DMS153 (cell line): ENCODE measurements around the gene ACVR2A.
A peak's percentile ranks its signal among the peaks of the same experiment; 100 is the strongest.

Source experiments
- DNase-seq: peaks from one replicate; lab custom pipeline; 2025; lab: John Stamatoyannopoulos, UW

ACVR2A gene

DNA sequence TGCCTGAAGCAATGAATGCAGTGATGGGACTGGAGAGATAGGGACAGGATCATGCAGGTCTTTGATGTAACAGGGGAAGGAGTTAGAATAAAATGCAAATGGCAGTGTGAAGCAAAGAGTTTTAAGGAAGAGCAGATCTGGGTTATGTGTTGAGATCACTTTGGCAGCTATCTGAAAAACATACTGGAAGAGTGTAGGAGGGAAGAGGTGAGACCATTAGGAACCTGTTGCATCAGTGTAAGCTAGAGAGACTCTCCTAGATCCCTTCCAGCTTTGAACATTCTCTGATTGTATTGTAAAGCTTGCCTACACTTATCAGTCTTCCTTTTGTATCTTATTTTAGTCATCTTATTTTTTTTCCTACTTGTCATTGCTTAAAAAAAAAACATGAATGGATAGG is 10.5 kb downstream of the ACVR2A start:
- DNase-seq = no peak

- no peak for DNase-seq
Observed at GRCh38 chr2:147855977-147856376, 11.1 kb downstream of the ACVR2A start.

GRCh38 chr2:147860009-147860408 is 15.2 kb downstream of the ACVR2A start:
- DNase-seq = no peak

DNA sequence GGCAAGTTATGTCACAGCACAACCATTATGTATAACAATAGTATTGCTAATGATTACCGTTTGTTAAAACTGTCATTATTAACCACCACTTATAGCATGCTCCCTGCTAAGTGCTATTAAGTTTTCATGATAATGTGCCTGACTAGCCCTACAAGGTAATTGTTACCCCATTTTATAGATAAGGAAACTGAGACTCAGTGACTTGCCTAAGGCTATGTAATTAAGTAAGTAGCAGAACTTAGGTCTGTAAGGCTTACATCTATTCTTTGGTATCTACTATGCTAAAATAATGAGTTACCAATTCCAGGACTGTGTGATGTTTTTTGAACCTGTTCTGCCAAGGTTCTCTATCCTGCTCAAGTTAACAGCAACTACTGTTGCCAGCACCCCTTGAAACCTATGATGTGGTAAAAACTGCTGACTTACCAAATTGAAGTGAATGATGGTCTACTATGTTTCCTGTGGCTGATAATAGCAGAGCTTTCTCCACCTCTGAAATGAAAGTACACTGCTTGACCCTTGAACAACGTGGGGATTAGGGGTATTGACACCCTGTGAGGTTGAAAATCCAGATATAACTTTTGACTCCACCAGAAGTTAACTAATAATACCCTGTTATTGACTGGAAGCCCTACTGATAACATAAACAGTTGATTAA is 18.2 kb downstream of the ACVR2A start:
- DNase-seq = no peak

DNA sequence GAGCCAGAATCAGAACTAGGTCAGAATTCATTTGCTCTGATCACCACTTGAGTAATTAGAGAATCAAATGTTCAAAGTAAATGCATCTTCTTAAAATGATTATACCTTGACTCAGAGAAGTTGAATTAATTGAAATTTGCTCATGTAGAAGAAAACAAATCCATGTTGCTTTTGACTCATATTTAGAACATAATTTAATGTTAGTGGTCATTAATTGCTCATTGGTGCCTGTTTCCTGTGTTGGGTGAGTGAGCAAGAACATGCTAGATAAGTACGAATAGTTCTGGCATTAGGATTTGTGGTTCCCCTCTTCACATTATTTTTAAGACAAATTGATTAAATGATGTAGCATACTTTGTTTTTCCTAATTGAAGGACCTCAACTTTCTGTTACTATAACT is 19.0 kb downstream of the ACVR2A start:
- DNase-seq = no peak

- no peak for DNase-seq
Observed at GRCh38 chr2:147865560-147865959, 20.7 kb downstream of the ACVR2A start.

GRCh38 chr2:147867050-147867449 is 22.2 kb downstream of the ACVR2A start:
- DNase-seq = no peak

DNA sequence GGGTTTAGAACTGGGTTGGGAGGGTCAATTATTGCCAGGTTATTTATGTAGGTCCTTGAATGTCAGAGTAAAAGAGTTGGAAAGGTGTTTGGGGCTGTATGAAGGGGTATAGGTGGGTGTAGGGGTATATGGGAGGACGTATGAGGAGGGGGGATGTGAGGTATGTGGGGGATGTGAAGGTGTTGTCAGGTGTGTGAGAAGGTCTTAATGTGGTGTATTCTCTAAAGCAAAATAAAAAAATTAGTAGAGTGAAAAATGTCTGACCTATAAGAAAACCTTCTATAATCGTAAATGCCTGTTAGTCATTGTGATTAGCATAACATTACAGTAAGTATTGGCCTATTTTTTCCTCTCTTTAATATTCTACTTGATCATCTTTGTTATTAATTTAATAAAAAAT is 25.1 kb downstream of the ACVR2A start:
- DNase-seq = no peak

DNA sequence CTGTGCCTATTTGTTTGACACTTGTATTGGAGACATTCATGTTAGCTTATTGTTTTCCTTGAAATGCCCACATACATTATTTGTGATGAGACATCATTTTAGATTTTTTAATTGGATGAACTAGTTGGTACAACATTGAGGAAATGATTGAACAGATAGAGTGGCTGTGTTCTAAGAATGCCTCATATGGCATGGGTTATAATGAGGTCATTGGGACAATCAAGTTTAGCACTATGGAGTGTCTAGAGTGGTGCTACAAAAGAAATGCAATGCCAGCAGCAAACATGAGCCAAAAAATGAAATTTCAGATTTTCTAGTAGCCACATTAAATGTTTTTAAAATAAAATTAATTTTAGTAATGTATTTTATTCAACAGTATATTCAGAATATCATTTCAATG is 28.1 kb downstream of the ACVR2A start:
- no peak for DNase-seq

DNA sequence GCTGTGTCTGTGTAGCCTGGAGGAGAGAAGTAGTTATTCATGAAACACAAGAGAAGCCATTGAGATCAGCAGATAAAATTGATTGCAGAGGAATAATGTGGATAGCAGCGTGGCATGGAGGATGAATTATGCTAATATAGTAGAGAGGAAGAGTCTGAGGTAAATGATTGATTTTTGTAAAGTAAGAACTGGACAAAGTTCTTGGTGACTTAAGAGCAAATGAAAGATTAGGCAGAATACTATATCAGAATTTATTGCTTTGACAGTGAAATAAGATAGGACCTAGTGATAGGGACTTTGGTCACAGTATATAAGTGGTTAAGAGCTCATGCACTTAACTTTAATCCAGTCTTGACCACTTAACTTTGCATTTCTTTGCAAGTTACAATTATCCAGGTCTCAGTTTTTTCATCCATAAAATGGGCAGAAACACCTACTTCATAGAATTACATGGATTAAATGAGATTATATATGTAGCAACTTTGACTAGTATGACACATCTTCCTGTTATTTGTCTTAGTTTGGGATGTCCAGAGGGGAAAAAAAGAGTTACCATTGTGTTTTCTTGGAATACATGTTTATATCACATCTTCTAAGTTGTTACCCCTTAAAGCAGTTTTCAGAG is 29.1 kb downstream of the ACVR2A start:
- no peak for DNase-seq

GRCh38 chr2:147879846-147880245 is 35.0 kb downstream of the ACVR2A start:
- no peak for DNase-seq

DNA sequence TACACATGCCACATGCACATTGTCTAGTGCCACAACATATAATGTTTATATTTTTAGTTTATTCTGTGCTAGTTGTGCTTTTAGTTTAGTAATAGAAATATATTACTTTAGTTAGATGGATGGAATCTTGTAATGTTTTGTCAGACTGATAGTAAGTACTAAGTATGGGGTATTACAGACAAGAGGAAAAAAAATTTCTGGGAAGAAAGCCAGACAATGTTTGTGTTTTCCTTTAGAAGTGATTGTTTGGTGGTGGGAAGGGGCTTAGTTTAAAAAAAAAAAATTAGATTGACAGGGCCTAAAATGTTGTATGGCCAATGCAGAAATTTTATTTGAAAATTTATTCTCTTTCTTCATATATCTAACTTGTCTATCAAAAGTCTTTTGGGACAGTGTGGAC is 37.8 kb downstream of the ACVR2A start:
- no peak for DNase-seq

DNA sequence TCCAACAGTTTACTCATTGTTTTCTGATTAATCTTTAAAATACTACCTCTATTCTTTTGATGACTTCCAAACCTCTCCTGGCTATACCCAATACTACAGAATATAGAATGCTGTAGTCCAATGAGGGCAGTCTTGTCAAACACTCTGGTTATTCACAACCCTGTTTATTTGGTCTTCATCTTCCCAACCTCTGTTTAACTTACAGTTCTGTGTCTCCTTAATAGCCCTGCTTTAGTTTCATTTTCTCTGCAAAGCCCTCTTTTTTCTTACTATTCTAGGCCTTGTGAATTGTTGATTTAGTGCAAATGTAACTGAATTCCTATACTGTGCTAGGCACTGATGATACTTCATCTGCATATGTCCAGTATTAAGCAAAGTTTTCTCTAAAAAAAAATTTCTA is 40.0 kb downstream of the ACVR2A start:
- no peak for DNase-seq

DNA sequence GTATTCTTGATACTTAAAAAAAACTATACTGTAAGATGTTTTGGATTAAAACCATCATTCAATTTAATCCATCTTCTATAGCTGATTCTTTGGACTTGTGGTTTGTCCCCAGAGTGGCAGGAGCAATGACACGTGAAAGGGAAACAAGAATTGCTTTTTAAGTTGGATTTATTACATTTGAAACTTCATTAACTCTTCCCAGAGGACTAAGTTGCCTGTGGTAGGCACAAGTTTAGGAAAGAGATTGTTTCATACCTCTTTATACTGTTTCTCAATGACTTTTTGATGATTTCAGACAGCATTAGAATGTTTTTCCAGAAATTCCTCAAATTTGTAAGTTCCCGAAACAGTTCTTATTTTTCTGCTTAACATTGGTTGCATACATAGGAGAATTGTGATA is 41.3 kb downstream of the ACVR2A start:
- no peak for DNase-seq

GRCh38 chr2:147888680-147889079 is 43.9 kb downstream of the ACVR2A start:
- DNase-seq = no peak

DNA sequence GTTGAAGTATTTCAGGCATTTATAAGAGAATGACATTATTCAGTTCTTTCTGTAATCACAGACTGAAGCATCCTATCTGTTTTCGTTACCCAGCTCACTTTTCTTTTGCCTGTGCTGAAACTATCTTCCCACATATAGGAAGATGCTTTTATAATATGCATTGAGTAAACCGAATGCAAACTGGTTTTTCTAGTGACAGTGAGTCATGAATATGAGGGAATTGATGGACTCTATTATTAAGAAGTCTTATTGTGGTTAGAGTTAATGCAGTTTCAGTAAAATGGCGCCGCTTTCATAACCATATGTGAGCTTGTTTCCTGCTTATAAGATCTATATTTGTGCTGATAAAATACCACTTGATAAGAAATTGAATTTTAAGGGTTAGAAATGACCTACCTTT is 59.2 kb downstream of the ACVR2A start:
- DNase-seq = no peak

GRCh38 chr2:147909178-147909577 is 64.3 kb downstream of the ACVR2A start:
- DNase-seq = no peak

- DNase-seq = peak; percentile 36
Observed at GRCh38 chr2:147910990-147911473, 66.2 kb downstream of the ACVR2A start.

GRCh38 chr2:147913701-147914480 is 69.1 kb downstream of the ACVR2A start:
- no peak for DNase-seq

DNA sequence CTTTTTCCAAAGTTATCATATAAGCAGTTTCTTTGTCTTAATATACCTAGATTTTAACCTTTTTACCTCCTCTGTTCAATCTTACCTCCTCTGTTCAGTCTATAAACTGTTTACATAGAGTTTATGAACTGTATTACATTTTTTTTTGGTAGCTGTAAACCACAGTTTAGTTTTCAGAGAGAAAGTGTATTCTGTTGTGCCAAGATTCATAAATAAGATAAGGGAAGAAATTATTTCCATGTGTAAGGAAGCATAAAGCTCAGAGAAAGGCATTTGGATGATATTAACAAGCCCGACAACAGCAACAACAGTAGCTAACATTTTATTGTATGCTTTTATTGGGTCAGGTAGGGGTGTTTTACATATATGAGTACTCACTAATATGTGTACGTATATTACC is 71.2 kb downstream of the ACVR2A start:
- DNase-seq = no peak

GRCh38 chr2:147916723-147917122 is 71.9 kb downstream of the ACVR2A start:
- no peak for DNase-seq

GRCh38 chr2:147917161-147917560 is 72.3 kb downstream of the ACVR2A start:
- DNase-seq = no peak

- no peak for DNase-seq
Observed at GRCh38 chr2:147923846-147924245, 79.0 kb downstream of the ACVR2A start.
